Hematopoietic multipotent progenitor cell treated with erythropoietin and hydrocortisone succinate and interleukin-3 and kit ligand, for 17 days (in vitro differentiated cells): ENCODE data around the gene UNG.
A peak's percentile ranks its signal among the peaks of the same experiment; 100 is the strongest.

ENCODE experiments used
- DNase-seq: peaks from one replicate; pipeline ENCODE4 v3.0.0-alpha.2; 2015; ENCODE audit warnings: low spot score

Gene UNG

GRCh38 chr12:109154451-109155438, 57.3 kb downstream of the UNG start:
- DNase-seq = peak; percentile 64

- no peak for DNase-seq
Observed at GRCh38 chr12:109156036-109156435, 58.6 kb downstream of the UNG start.

- no peak for DNase-seq
Observed at GRCh38 chr12:109156586-109156985, 59.2 kb downstream of the UNG start.

- no peak for DNase-seq
Observed at GRCh38 chr12:109157986-109158385, 60.6 kb downstream of the UNG start.

- DNase-seq = no peak
Observed at GRCh38 chr12:109160433-109160832, 63.0 kb downstream of the UNG start.
